GM12801 (cell line): ENCODE measurements around the gene GPAM.

Experiments used
- CTCF ChIP-seq: IDR thresholded peaks from one replicate; pipeline ENCODE4 v1.5.1; 2011; ENCODE audit warnings: control low read depth; ENCODE audit not compliant: insufficient read length; ENCODE audit errors: extremely low read depth

The GPAM gene

DNA sequence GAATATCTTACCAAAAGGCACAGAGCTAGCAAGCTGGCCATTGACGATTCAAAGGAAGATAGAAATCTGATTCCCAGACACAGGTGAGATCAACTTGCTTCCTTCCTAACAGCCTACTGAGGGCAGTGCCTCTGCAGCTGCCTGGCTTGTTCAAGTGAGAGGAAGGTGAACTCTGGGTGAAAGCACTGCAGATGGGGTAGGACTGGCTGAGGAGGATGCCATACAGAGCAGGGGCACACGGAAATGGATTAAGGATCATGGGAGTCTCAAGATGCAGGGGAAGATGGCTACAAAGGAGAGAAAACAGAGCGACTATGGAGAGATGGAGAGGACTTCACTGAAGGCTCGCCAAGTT is 34.4 kb upstream of the GPAM start:
- no peak for TF ChIP-seq CTCF

DNA sequence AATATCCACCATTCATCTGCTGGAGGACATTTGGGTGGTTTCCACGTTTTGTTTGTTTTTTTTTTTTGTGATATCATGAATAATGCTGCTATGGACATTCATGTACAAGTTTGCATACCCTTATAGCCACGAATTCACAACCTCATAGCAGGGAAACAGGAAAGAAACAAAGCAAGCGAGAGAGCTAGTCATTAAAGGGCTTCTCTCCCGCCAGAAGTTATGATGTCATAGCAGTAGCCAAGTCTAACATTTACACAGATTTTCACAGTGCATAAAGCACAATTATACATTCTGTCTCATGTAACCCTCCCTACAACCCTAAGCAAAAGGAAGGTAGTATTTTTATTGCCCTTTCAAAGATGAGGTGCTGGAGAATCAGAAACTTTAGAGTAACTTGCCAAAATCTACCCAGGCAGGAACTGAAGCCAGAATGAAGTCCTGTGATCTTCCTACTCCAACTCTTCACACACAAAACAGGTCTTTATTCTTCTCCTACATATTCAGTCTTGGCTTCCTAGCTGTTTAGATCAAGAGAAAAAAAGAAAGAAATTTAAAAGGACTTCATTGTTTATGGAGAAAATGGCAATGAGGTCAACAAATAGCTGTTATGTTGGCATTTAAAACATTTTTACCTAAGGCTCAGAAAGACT is 33.9 kb upstream of the GPAM start:
- TF ChIP-seq CTCF, result no peak

DNA sequence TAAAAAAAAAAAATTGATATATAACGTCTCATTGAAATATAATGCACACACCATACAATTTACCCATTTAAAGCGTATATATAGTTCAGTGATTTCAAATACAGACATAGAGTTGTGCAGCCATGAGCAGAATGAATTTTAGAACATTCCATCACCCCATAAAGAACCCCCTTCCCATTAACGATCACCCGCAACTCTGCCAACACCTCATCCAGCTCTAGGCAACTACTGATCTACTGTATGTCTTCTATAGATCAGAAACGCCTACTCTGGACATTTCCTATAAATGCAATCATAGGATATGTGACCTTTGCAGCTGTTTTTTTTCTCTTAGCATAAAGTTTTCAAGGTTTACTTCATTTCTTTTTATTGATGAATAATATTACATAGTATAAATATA is 33.4 kb upstream of the GPAM start:
- TF ChIP-seq CTCF, result no peak

DNA sequence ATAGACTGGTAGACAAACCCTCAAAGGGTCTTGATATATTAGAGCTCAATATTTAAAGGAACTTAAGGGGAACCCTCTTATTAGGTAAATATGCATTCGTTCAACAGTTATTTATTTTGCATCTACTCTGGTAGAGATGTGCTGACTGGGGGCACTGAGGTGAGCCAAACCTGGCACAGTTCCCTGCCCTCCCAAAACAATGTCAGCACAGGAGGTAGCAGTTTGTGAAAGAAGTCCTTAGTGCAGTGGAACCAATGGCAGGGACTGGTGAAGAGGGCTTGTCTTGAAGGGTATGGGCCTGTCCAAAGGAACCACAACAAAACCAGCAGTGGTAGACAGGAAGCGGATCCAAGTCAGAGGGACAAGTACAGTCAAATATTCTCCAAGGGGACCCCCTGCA is 32.6 kb upstream of the GPAM start:
- no peak for TF ChIP-seq CTCF

- TF ChIP-seq CTCF, result no peak
These were observed 31.8 kb upstream of the GPAM start for GRCh38 chr10:112215342-112215774.

DNA sequence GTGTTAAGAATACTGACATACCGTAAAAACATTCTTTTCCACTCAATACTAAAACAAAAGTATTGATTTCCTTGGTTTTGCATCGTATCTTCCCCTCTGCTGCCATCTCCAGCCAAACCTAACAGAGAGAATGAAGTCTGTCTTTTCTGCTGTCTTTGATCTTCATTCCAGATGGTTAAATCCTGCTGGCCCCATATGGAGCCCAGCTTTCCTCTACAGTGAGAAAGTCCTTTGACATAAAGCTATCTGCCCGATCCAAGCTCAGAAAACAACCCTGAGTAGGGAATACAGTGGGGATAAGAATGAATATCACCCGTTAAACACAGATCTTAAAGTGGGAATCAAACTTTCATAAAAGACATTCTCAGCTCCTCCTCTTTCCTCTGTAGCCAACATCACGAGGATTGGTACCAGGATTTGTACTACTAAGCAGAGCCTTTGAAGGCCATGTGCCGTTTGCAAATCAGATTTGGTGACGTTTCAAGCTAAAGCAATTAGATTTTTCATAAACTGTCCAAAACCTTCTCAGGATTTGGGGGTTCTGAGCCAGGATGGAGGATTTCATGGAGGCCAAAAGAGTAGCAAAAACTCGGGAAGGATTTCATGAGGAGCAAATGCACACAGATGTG is 30.8 kb upstream of the GPAM start:
- TF ChIP-seq CTCF, result no peak

DNA sequence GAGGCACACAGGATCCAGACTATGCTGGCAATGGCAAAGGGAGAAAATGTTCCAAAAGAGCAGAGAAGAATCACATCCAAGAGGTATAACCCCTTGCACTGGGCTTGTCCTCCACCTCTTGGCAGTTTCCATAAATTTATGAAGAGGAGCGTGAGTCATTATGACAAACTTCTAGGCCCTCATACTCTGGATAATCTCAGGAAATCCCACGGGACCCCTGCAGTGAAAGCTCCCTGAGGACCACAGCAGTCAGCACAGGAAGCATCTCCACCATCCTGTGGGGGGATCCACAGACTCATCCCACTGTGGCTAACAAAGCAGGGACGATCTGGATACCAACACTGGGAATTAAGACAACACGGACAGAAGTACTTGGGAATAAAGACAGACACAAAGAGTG is 30.3 kb upstream of the GPAM start:
- no peak for TF ChIP-seq CTCF
